Measurements from ENCODE around the gene RRAS2.

DNA sequence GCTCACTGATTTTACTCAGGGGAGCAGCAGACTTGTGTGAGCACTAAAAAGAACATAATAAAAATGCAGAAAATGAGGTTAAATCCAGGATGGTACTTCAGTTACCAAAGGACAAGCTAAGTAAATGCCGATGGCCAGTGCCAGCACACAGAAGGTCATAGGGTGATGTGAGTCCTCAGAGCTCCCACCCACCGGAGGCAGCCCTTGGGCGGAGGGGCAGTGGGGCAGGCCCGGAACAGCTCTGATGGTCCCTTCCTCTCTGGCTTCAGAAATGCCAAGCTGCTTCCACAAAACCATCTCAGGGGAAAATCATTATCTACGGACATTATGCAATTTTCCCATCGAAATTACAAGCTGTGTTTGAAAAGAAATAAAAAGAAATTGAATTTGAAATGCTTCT, 124.5 kb downstream of the RRAS2 start:
- TF ChIP-seq, protein P1, sequence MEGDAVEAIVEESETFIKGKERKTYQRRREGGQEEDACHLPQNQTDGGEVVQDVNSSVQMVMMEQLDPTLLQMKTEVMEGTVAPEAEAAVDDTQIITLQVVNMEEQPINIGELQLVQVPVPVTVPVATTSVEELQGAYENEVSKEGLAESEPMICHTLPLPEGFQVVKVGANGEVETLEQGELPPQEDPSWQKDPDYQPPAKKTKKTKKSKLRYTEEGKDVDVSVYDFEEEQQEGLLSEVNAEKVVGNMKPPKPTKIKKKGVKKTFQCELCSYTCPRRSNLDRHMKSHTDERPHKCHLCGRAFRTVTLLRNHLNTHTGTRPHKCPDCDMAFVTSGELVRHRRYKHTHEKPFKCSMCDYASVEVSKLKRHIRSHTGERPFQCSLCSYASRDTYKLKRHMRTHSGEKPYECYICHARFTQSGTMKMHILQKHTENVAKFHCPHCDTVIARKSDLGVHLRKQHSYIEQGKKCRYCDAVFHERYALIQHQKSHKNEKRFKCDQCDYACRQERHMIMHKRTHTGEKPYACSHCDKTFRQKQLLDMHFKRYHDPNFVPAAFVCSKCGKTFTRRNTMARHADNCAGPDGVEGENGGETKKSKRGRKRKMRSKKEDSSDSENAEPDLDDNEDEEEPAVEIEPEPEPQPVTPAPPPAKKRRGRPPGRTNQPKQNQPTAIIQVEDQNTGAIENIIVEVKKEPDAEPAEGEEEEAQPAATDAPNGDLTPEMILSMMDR (IDR thresholded peaks at IDR 0.05; ENCODE audit: insufficient read depth, low read length): no peak
- TF ChIP-seq POLR2AphosphoS5 (IDR thresholded peaks at IDR 0.05; ENCODE audit: low read depth): no peak
- TF ChIP-seq REST (IDR thresholded peaks at IDR 0.05; ENCODE audit: insufficient replicate concordance, low read depth): no peak
- TF ChIP-seq GABPA (IDR thresholded peaks at IDR 0.05; ENCODE audit: low read depth): no peak

All from HL-60 (cell line).